ENCODE results near the gene MFN2.

- no peak for TF ChIP-seq POLR2A (IDR thresholded peaks at IDR 0.05)
- TF ChIP-seq, protein P1, sequence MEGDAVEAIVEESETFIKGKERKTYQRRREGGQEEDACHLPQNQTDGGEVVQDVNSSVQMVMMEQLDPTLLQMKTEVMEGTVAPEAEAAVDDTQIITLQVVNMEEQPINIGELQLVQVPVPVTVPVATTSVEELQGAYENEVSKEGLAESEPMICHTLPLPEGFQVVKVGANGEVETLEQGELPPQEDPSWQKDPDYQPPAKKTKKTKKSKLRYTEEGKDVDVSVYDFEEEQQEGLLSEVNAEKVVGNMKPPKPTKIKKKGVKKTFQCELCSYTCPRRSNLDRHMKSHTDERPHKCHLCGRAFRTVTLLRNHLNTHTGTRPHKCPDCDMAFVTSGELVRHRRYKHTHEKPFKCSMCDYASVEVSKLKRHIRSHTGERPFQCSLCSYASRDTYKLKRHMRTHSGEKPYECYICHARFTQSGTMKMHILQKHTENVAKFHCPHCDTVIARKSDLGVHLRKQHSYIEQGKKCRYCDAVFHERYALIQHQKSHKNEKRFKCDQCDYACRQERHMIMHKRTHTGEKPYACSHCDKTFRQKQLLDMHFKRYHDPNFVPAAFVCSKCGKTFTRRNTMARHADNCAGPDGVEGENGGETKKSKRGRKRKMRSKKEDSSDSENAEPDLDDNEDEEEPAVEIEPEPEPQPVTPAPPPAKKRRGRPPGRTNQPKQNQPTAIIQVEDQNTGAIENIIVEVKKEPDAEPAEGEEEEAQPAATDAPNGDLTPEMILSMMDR (IDR thresholded peaks at IDR 0.05) = no peak
Observed at GRCh38 chr1:12005488-12006166, 25.4 kb downstream of the MFN2 start.
